Suprapubic skin (tissue), 4 donors: ENCODE results near the gene GUCA1A.

Experiments
- CTCF ChIP-seq, 2 donors: fragments of 200-600 bp in 1 of 2; fragments of 450-650 bp in 1 of 2; sonication (generic) in 1 of 2; IDR thresholded peaks; one replicate each; pipeline ENCODE4 v1.5.1; 2016 to 2019; ENCODE audit warnings: antibody characterized with exemption in 2 of 2, mild to moderate bottlenecking in 1 of 2, moderate library complexity in 1 of 2
- POLR2A ChIP-seq, 2 donors: fragments of 450-650 bp; IDR thresholded peaks; one replicate each; pipeline ENCODE4 v1.6.1; 2017; ENCODE audit warnings: antibody characterized with exemption in 2 of 2, mild to moderate bottlenecking in 2 of 2, moderate library complexity in 2 of 2
- POLR2AphosphoS5 ChIP-seq, 3 donors: sonication (generic); formaldehyde crosslinking; IDR thresholded peaks; one replicate each; pipeline ENCODE4 v1.6.1; 2017; ENCODE audit warnings: antibody characterized with exemption in 3 of 3

- TF ChIP-seq CTCF (IDR thresholded peaks at IDR 0.05), result no peak
- no peak for TF ChIP-seq POLR2AphosphoS5 (IDR thresholded peaks at IDR 0.05)
- TF ChIP-seq POLR2A (IDR thresholded peaks at IDR 0.05), result no peak
Measured at GRCh38 chr6:42125663-42126062, 47.5 kb upstream of the GUCA1A start.
